HG03280 (cell line): ENCODE results near the gene REEP1.
A peak's percentile ranks its signal among the peaks of the same experiment; 100 is the strongest.
"Not testable (repeated sequence)": the region's sequence is repeated elsewhere in the genome, so short reads cannot be mapped to it uniquely, and the experiment has no call there.

ENCODE experiments used
- ATAC-seq: cut with Tn5 transposase; IDR thresholded peaks from one replicate; pipeline ENCODE4 v1.9.1; 2021; ENCODE audit warnings: mild to moderate bottlenecking, moderate library complexity; ENCODE audit not compliant: unreplicated experiment

The REEP1 gene

DNA sequence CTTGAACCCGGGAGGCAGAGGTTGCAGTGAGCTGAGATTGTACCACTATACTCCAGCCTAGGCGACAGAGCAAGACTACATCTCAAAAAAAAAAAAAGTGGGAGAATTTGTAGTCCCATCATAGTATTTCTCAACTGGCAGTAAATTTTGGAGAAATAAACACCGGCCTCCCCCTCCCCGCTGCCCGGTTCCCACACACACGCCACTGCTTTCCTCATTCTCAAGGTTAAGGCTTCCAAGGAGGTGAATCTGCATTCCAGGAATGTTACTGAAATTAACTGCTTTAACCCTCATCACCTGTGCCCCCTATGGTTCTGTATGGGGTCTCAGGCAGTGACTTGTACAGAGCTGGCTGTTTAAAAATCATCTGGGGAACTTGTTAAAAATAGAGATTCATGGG is 88.2 kb downstream of the REEP1 start:
- no peak for ATAC-seq

DNA sequence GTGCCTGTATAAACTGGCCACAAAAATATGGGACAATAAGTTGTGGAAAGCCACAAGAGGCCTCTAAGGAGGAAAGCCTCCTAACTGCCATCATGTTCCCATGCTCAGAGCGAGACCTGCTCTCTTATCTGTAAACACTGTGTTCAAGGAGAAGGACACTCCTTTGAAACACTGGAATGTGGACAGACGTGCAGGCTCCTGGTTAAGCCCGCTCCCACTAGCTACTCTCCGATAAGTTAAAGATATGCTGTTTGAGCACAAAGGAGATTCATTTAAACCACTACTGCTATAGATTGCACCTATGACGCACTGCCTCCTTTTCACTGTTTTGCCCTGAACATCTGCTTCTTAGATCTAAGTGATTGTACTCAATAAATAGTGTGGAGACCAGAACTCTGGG is 92.2 kb downstream of the REEP1 start:
- ATAC-seq: not testable (repeated sequence)

DNA sequence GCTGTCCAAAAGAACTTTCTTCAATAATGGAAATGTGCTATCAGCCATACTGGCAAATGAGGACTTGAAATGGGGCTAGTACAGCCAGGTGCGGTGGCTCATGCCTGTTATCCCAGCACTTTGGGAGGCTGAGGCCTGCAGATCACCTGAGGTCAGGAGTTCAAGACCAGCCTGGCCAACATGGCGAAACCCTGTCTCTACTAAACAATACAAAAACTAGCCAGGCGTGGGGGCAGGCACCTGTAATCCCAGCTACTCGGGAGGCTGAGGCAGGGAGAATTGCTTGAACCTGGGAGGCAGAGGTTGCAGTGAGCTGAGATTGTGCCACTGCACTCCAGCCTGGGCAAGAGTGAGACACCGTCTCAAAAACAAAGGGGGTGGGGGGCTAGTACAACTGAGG is 92.6 kb downstream of the REEP1 start:
- not testable (repeated sequence) for ATAC-seq

DNA sequence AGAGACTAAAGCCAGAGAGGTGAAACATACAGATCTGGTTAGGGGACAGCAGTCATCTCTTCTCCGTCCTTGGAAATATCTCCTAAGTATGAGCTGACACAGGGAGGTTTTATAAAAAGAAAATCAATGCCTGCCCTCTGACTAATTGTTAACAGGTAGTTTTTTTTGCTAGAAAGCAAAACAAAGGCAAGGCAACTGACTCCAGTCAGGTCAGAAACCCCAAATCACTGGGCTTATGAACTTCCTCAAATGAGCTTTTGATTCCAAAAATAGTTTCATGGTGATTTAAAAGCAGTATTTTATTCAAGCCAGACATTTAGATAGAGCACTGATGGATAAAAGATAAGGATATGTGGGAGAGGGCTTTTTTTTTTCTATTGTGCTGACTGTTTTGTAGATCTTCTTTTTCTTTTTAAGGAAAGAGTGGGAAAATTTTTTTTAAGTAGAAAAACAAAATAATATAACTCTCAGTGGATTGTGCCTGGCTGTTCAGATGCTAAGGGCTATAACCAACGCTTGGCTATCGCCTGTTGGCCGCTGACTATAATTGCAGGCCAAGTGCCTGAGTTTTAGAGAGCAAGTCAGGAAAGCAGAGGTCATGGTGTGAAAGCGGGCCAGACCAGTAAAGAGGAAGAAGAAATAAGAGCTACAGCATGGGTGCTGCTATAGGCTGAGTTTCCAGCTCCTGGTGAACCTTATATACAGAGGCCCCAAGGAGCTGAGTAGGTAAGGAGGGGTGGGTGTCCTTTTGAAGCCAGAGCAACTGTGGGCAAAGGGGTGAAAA is 93.3 kb downstream of the REEP1 start:
- ATAC-seq: no peak

DNA sequence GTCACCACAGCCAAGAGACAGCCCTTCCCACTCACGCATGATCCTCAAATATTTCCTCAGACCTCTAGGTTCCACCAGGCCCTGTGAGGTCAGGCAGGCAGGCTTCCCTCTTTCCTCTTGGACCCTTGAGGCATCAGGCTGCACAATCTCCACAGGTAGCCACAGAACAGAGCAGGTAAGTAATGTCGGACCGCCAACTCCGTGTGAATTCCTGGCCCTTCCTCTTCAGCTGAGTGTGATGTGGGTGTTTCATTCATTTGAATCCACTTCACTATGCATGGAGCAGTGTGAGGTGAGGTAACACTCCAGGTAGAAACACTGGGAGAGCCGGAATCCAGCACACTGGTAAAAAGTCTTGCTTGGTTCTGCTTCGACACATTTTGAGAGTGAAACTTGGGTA is 94.2 kb downstream of the REEP1 start:
- no peak for ATAC-seq

DNA sequence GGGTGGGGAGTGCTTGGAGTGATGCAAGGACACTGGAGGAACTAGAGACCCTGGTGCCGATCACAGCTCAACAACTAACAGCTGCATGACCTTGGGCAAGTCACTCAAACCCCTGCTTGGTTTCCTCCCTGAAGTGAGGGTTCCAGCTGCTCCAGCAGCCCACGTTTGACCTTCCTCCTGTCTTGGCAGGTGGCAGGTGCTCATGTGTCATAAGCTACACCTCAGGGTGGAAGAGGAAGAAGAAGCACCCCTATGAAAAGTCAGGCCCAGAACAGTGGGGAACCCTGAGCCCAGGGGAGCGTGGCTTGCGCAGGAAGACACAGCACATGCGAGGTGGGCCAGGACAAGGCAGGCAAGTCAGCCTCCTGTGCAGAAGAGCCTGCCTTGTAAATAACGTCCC is 95.8 kb downstream of the REEP1 start:
- no peak for ATAC-seq

DNA sequence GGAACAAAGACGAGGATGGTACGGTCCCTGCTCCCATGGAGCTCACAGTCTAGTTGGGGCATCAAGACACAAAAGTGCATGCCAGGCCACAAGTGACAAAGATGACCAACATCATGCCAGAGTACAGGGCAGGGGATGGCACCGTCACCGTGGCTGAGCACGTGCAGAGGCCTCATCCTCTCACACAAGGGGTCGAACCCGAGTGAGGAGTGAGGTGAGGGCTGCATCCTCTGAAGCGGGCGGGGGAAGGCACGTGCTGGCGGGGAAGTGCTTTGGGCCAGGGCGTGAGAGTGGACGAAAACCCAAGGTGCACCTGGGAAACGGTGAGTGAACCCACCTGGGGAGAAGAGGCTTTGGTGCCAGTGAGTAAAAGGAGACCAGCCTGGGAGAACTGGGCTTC is 97.2 kb downstream of the REEP1 start:
- no peak for ATAC-seq

DNA sequence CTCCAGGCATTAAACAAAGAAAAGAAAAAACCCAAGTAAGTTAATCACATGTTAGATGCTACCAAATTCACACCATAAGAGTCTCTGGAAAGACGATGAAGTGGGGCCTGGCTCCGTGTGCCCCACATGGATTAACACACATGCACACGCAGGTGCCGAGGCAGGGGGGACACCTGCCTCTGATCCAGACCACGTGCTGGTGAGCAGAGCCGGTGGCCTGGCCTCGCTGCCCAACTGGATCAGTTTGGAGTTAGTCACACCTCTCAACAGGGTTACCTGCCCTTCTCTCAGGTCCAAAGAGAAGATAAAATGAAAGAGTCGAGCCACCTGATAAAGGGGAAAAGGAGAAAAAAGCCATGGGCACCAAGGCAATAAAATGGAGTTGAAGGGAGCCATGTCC is 97.7 kb downstream of the REEP1 start:
- ATAC-seq: no peak

DNA sequence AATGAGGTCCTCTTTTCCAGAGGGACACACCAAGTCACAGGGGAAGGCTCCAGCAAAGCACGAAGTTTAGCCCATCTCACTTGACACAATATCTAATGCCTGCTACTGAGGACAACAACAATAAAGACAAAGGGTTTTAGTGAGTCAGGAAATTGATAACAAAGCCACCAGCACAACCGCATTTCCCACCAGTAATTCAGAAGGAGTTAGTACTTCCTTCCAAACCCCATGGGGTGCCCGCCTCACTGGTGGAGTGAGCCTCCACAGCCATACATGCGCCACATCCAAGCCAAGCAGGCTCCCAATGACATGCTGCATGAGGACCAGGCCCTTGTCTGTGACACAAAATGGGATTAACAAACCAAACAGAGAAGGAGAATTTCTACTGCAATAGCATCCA is 98.1 kb downstream of the REEP1 start:
- ATAC-seq: no peak

DNA sequence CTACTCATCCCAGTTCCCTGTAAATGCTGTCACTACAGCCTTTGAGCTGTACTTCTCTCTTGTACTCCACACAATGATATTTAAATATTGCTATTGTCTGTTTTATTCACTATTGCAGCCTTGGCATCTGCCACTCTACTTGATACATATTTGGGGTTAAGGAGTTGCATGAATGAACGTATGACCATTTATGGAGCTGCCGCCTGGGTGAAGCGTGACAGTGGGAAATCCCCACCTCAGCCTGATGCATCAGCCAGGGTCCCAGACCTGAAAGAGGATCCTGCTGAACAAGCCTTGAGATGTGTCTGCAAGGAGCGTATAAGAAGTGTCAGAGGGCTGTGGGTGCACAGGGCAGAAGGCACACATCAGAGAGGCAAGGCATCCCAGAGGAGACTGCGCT is 99.1 kb downstream of the REEP1 start:
- ATAC-seq: peak; percentile 74

DNA sequence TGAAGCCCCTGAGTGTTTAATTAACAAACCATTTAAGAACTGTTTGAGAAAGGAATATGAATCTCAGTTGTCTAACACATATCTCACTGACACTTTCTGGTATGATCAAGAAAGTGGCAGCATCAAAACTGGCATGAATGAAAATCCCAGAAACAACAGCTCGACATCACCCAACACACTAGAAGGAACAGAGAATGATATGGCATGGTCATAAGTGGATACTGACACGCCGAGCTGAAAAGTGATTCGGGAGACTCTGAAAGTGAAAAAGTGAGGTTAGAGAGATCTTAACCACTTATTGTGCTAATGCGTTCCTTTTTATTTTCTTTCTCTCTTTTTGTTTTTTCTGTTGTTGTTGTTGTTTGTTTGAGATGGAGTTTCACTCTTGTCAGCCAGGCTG is 100.3 kb downstream of the REEP1 start:
- ATAC-seq: no peak

DNA sequence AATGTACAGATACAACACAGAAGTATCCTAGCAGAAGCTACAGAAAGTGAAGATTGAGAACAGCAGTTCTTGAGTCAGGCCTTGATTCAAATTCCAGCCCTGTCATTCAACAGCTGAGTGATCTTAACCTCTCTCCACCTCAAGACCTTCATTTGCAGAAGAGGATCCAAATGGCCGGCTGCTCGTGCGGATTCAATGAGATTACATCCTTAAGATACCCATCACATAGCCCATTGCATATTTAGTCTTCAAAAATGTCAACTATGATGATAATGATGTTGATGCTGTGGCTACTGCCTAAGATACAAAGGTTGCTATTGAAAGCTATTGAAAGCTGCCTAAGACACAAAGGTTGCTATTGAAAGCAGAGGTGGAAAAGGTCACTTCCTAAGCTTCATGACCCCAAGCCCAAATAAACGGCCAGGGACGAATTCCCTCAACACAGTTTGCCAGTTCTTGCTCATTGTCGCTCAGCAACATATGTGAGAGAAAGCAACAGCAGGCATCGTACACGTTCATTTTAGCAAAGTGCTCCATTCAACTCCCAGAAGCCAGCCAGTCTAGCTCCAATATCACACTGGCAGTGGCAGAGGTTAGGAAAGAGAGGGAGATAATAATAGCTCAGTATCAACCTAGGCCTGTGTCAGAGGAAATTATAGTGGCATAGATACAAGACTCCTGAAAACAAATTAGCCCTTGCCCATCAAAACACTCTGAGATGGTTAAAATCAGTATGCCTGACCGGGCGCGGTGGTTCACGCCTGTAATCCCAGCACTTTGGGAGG is 102.0 kb downstream of the REEP1 start:
- ATAC-seq: no peak

DNA sequence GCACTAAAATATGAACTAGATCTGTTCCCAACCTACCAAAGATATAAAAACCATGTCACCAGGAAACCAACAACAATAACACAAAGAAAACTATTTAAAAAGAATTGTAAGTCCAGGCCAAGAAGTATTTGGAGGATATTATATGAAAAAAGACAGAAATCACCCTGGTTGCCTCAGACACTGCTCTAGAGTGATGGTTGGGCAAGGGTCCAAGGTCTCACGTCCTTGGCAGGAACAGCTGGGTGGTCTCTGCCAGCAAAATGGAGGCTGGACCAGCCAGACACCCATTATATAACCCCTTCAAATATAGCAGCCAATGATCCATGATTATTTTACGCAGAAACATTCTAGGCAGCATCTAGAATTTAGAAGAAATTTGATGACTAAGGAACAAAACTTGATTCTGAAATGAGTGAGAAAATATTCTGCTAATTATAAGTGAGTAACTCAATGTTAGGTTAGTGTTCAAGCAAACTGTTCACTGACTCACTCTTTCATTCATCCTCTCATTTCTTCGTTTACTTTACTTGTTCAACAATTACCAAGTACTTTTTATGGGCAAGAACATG is 102.8 kb downstream of the REEP1 start:
- no peak for ATAC-seq

DNA sequence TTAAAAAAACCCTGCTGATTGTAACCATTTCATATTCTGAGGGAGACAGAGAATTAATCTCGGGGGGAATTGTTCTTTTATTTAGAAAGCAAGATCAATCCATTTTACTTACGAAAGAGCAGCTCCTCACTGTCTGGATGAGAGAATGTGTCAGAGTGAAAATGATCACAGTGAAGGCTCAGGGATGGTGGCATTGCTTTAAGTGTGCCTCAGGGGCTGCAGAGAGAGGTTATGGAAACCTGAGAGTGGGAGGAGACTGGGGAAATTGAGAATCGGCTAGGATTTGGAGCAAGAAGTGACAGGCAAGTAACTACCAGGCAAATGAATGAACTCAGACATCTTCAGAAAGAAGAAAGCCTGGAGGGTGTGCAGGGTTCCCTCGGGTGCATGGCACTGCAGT is 104.0 kb downstream of the REEP1 start:
- ATAC-seq: no peak

DNA sequence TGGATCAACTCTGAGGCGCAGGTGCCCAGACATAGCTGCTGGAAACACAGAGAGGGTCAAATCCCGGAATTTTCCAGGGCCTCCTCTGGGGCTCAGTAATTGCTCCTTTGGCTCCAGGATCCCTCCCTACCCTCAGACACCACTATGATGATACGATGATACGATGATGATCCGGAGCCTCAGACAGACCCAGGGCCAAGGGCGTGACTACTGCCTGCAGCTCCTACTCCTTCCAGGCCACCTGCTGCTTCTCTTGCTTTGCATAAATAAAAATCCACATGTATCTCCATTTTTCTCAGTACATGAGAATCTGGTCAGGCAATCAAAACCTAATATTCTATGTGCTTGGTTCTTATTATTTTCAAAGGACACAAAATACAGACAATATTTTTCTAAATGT is 104.5 kb downstream of the REEP1 start:
- no peak for ATAC-seq

DNA sequence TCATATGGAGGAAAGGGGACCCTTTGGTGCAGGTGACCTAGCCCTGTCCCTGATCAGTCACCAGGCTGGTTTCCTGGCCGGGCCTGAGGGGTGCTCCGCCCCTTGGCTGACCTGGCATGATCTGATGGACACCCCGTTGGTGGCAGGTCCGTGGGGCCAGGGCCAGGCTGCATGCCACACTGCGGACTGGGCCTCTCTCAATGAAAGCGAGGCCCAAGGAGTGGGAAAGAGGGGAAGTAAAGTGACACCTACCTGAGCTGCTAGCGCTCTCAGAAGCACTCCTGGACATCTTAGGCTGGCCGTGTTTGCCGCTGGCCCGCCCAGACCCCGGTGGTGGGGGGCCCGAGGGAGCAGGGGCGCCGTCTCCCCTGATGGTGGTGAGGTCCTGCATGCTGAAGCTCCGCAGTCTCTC is 105.0 kb downstream of the REEP1 start:
- no peak for ATAC-seq

DNA sequence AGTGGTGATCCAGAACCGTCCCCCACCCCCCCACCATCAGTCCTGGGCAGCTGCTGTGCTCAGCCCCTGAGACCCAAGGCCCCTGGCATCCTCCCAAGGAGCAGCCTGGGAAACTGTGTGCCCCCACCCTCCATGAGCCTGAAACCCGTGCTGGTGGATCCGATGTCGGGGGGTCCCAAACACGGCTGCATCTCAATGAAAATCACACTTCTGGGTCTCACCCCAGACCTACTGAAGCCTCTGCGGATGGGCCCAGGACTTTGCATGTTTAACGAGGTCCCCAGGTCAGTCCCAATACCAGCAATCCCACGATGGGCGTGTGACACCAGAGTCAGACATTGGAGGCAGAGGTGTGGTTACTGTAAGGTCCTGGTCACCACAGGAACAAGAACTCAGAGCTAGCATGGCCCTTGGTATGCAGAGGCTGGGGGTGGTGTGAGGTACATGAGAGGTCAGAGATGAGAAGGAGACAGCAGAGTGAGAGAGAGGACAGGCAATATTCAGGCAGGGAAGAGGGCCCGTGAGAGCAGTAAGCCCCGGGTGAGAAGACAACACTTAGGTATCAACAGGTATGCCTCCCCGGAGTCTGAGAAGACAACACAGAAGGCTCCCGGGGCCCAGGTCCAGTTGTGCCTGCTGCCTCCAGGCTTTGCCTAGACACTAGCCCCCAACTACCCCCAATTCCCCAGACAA is 105.6 kb downstream of the REEP1 start:
- ATAC-seq: no peak

DNA sequence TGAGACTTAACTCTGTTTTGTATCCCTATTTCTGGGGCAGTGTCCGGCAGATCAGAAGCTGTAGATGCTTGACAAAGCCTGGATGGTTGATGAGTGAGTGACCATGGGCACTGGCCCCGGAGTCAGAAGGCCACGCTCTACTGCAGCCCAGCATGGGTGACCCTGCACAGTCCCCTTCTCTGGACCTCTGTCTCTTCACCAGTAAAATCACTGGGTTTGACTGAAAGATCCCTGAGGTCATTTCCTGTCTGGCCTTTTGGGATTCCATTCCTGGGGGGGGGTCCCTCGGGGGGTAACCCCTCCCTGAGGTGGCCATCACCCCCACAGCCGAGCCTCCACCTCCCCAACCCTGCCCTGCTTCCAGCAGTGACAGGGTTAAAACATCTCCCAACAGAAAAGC is 106.5 kb downstream of the REEP1 start:
- ATAC-seq: no peak

DNA sequence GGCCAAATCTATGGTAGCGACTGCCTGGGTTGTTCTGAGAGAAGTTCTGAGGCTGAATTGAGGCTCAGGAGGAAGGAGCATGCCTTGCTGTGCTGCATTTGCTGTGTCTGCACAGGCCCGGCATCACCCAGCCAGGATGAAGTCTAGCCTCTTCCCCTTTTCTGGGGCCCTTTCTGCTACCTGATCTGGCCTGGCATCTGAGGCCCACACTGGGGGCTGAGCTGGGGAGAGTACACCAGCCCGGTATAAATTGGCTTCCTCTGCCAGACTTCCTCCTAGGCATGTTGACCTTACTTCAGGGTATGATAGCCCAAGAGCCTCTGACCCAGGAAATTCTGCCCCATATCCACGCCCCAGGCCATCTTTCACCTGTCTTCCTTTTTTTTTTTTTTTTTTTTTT is 108.2 kb downstream of the REEP1 start:
- ATAC-seq: no peak

DNA sequence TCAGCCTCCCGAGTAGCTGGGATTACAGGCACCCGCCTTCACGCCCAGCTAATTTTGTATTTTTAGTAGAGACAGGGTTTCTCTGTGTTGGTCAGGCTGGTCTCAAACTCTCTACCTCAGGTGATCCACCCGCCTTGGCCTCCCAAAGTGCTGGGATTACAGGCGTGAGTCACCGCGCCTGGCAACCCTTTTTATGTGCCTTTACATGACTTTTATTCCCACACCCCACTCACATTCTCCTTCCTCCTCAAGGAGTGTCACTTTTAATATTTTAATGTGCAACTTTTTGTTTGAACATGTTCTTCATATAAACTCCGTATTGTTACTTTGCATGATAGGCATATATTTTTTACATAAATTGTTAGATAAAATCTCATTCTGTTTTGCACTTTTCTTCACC is 108.9 kb downstream of the REEP1 start:
- not testable (repeated sequence) for ATAC-seq

DNA sequence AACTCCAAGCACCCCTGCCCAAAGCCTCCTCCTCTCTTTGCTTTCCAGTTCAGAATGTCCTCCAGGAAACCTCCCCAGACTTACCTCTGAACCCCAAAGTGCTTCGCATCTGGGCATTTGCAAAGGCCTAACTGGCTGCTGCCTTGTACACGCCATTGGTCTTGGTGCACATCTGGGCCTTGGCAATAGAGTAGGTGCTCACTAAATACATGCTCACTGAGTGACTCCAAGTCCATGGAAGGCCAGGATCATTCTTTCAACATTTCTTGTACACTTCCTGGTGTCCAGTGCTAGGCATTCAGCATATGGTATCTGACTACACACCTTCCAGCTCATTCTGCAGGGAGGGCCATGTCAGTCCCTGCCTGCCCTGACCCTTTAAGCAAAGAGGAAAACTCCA is 109.7 kb downstream of the REEP1 start:
- ATAC-seq: no peak
